ENCODE results near the gene SORBS1.

DNA sequence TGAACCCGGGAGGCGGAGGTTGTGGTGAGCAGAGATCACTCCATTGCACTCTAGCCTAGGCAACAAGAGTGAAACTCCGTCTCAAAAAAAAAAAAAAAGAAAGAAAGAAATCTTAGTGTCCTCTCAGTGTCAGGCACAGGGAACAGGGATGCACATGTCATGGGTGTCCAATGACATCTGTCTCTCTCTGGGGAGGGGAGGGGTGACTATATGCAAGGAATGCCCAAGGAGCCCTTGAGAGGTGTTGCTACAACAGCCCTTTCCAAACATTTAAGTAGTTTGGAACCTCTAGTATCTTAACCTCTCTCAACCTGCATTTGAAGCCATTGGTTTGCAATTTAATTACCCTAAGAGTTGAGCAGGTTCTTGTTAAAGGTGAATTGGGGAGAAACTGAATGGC, 299.2 kb downstream of the SORBS1 start:
- TF ChIP-seq, protein P1, sequence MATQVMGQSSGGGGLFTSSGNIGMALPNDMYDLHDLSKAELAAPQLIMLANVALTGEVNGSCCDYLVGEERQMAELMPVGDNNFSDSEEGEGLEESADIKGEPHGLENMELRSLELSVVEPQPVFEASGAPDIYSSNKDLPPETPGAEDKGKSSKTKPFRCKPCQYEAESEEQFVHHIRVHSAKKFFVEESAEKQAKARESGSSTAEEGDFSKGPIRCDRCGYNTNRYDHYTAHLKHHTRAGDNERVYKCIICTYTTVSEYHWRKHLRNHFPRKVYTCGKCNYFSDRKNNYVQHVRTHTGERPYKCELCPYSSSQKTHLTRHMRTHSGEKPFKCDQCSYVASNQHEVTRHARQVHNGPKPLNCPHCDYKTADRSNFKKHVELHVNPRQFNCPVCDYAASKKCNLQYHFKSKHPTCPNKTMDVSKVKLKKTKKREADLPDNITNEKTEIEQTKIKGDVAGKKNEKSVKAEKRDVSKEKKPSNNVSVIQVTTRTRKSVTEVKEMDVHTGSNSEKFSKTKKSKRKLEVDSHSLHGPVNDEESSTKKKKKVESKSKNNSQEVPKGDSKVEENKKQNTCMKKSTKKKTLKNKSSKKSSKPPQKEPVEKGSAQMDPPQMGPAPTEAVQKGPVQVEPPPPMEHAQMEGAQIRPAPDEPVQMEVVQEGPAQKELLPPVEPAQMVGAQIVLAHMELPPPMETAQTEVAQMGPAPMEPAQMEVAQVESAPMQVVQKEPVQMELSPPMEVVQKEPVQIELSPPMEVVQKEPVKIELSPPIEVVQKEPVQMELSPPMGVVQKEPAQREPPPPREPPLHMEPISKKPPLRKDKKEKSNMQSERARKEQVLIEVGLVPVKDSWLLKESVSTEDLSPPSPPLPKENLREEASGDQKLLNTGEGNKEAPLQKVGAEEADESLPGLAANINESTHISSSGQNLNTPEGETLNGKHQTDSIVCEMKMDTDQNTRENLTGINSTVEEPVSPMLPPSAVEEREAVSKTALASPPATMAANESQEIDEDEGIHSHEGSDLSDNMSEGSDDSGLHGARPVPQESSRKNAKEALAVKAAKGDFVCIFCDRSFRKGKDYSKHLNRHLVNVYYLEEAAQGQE (tag by site-specific recombination; IDR thresholded peaks at IDR 0.05) = no peak
- TF ChIP-seq ZNF362 (tag by site-specific recombination; IDR thresholded peaks at IDR 0.05) = no peak
- TF ChIP-seq, protein P2, sequence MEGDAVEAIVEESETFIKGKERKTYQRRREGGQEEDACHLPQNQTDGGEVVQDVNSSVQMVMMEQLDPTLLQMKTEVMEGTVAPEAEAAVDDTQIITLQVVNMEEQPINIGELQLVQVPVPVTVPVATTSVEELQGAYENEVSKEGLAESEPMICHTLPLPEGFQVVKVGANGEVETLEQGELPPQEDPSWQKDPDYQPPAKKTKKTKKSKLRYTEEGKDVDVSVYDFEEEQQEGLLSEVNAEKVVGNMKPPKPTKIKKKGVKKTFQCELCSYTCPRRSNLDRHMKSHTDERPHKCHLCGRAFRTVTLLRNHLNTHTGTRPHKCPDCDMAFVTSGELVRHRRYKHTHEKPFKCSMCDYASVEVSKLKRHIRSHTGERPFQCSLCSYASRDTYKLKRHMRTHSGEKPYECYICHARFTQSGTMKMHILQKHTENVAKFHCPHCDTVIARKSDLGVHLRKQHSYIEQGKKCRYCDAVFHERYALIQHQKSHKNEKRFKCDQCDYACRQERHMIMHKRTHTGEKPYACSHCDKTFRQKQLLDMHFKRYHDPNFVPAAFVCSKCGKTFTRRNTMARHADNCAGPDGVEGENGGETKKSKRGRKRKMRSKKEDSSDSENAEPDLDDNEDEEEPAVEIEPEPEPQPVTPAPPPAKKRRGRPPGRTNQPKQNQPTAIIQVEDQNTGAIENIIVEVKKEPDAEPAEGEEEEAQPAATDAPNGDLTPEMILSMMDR (tag by site-specific recombination; IDR thresholded peaks at IDR 0.05) = no peak

Data from HEK293 (cell line).